HCT116 (cell line): ENCODE data around the gene MIER2. TPM values are rescaled to one million over a fixed set of nuclear protein-coding genes. Genes with fewer than 3 reads are reported as not detected.

Source experiments
- ATAC-seq: fragments of 200-7000 bp; cut with Tn5 transposase; 2 replicates; pipeline ENCODE4 v1.9.1; 2020; ENCODE audit warnings: mild to moderate bottlenecking, moderate library complexity
- BruUV-seq: library from RNA; stranded (reverse); fragments of 400-500 nt; replicated peaks from 2 replicates; lab custom pipeline; 2021; lab: Mats Ljungman, UMichigan
- CTCF ChIA-PET: fragments of 300-600 bp; sonication (Branson Sonifier 250); formaldehyde crosslinking; loops from one replicate; lab custom pipeline; 2021; ENCODE audit warnings: antibody characterized with exemption; lab: Charles Lee
- POLR2A ChIA-PET: fragments of 300-600, 350-600 bp; sonication (Branson Sonifier 250); formaldehyde crosslinking; loops from one replicate; lab custom pipeline; 2021; ENCODE audit warnings: antibody characterized with exemption; lab: Charles Lee
- RAD21 ChIA-PET, 2 experiments: fragments of 300-600 bp; sonication (Branson Sonifier 250); formaldehyde crosslinking; loops; one replicate each; lab custom pipeline; 2023; ENCODE audit warnings: low total read pairs in 2 of 2; ENCODE audit not compliant: uncharacterized antibody in 2 of 2, unreplicated experiment in 2 of 2, low non-redundant PET in 1 of 2; lab: Charles Lee
- DNase-seq: peaks from one replicate; pipeline ENCODE4 v3.0.0-alpha.2; 2010; ENCODE audit warnings: low read depth, low spot score
- H2AFZ ChIP-seq: fragments of 200-600 bp; shearing (Covaris generic), sonication (generic); 2 replicates; pipeline ENCODE4 v1.6.1; 2017; ENCODE audit warnings: low read depth, mixed run types, mixed read lengths, antibody characterized with exemption, low read length; ENCODE audit not compliant: poor library complexity, severe bottlenecking
- H3K27ac ChIP-seq: 2 replicates; pipeline ENCODE4 v1.5.1; 2012; ENCODE audit warnings: low read depth, low read length
- H3K27me3 ChIP-seq: fragments of 200-600 bp; sonication (generic); 2 replicates; pipeline ENCODE4 v1.6.1; 2016; ENCODE audit warnings: mixed run types, low read length, mixed read lengths; ENCODE audit not compliant: insufficient read depth
- H3K36me3 ChIP-seq, 2 experiments: fragments of 200-500 bp in 1 of 2; fragments of 200-600 bp in 1 of 2; sonication (Bioruptor generic) in 1 of 2; sonication (generic) in 1 of 2; 2 replicates each; pipeline versions ENCODE4 v1.5.1 to v1.6.1; 2014 to 2016; ENCODE audit warnings: low read length in 2 of 2, inconsistent platforms in 1 of 2, mixed read lengths in 1 of 2, mixed run types in 1 of 2; ENCODE audit not compliant: insufficient read depth in 2 of 2, control insufficient read depth in 1 of 2
- H3K4me1 ChIP-seq, 2 experiments: fragments of 200-600 bp in 1 of 2; sonication (generic) in 1 of 2; 2 replicates each; pipeline versions ENCODE4 v1.5.1 to v1.6.1; 2012 to 2017; ENCODE audit warnings: low read length in 2 of 2, inconsistent platforms in 1 of 2, mild to moderate bottlenecking in 1 of 2, mixed read lengths in 1 of 2, mixed run types in 1 of 2, moderate library complexity in 1 of 2; ENCODE audit not compliant: insufficient read depth in 2 of 2, control insufficient read depth in 1 of 2
- H3K4me2 ChIP-seq: fragments of 200-600 bp; sonication (generic); 2 replicates; pipeline ENCODE4 v1.6.1; 2017; ENCODE audit warnings: mixed run types, low read length, mixed read lengths
- H3K4me3 ChIP-seq, 2 experiments: fragments of 200-600 bp in 1 of 2; sonication (generic) in 1 of 2; replicated peaks in 1 of 2; 2 replicates each; pipeline ENCODE4 v1.5.1; 2011 to 2016; ENCODE audit warnings: low read length in 2 of 2, control low read depth in 1 of 2, low read depth in 1 of 2, mild to moderate bottlenecking in 1 of 2, mixed read lengths in 1 of 2, mixed run types in 1 of 2
- H3K79me2 ChIP-seq: fragments of 200-600 bp; sonication (generic); 2 replicates; pipeline ENCODE4 v1.6.1; 2017; ENCODE audit warnings: mild to moderate bottlenecking, mixed run types, low read length, moderate library complexity, mixed read lengths; ENCODE audit not compliant: insufficient read depth
- H3K9ac ChIP-seq: fragments of 200-600 bp; sonication (generic); 2 replicates; pipeline ENCODE4 v1.6.1; 2016; ENCODE audit warnings: low read length, mixed read lengths
- H3K9me2 ChIP-seq: fragments of 200-600 bp; sonication (generic), shearing (Covaris generic); 2 replicates; pipeline ENCODE4 v1.6.1; 2017; ENCODE audit warnings: mixed run types, mild to moderate bottlenecking, moderate library complexity; ENCODE audit not compliant: insufficient read depth
- H3K9me3 ChIP-seq, 2 experiments: fragments of 200-500 bp in 1 of 2; fragments of 200-600 bp in 1 of 2; sonication (Bioruptor generic) in 1 of 2; sonication (generic) in 1 of 2; 2 replicates each; pipeline ENCODE4 v1.6.1; 2014 to 2017; ENCODE audit warnings: low read length in 2 of 2, mixed read lengths in 2 of 2, inconsistent platforms in 1 of 2, low read depth in 1 of 2, mild to moderate bottlenecking in 1 of 2, mixed run types in 1 of 2, moderate library complexity in 1 of 2; ENCODE audit not compliant: control insufficient read depth in 1 of 2, insufficient read depth in 1 of 2
- H4K20me1 ChIP-seq: fragments of 200-600 bp; sonication (generic), shearing (Covaris generic); 2 replicates; pipeline ENCODE4 v1.6.1; 2017; ENCODE audit warnings: mixed run types, mild to moderate bottlenecking, moderate library complexity; ENCODE audit not compliant: insufficient read depth
- EZH2 ChIP-seq: fragments of 200-600 bp; sonication (generic); IDR thresholded peaks from 2 replicates; pipeline ENCODE4 v1.6.1; 2017; ENCODE audit warnings: antibody characterized with exemption, mixed run types
- EZH2phosphoT487 ChIP-seq: fragments of 200-600 bp; IDR thresholded peaks from 2 replicates; pipeline ENCODE4 v1.6.1; 2018; ENCODE audit warnings: antibody characterized with exemption, borderline replicate concordance
- JUND ChIP-seq: IDR thresholded peaks from 2 replicates; pipeline ENCODE4 v1.6.1; 2012
- POLR2AphosphoS5 ChIP-seq: IDR thresholded peaks from 2 replicates; pipeline ENCODE4 v1.6.1; 2011; ENCODE audit warnings: mild to moderate bottlenecking, low read depth, low read length, moderate library complexity
- ZFX ChIP-seq: fragments of 450-650 bp; IDR thresholded peaks from 2 replicates; pipeline ENCODE4 v1.6.1; 2017
- intact Hi-C: fragments of 100-400 bp; cut with micrococcal nuclease; formaldehyde crosslinking; loops from 2 replicates; pipeline ENCODE4 v1.10.0; 2022
- total RNA-seq: library from RNA; stranded (reverse); gene quantifications from one replicate; pipeline ENCODE4 v1.2.1, GENCODE V29; 2021; ENCODE audit not compliant: unreplicated experiment
- TF ChIP-seq, protein P1 (sequence below): IDR thresholded peaks from 2 replicates; pipeline ENCODE4 v1.6.1; 2012; ENCODE audit warnings: low read depth
- TF ChIP-seq, protein P2 (sequence below): IDR thresholded peaks from 2 replicates; pipeline ENCODE4 v1.6.1; 2011; ENCODE audit warnings: mild to moderate bottlenecking, low read length, moderate library complexity; ENCODE audit not compliant: insufficient replicate concordance; ENCODE audit errors: extremely low read depth
- TF ChIP-seq, protein P3 (sequence below): IDR thresholded peaks from 2 replicates; pipeline ENCODE4 v1.6.1; 2012

The MIER2 gene
- total RNA-seq, 1 experiment from 2014 or later: 41.5 TPM

DNA sequence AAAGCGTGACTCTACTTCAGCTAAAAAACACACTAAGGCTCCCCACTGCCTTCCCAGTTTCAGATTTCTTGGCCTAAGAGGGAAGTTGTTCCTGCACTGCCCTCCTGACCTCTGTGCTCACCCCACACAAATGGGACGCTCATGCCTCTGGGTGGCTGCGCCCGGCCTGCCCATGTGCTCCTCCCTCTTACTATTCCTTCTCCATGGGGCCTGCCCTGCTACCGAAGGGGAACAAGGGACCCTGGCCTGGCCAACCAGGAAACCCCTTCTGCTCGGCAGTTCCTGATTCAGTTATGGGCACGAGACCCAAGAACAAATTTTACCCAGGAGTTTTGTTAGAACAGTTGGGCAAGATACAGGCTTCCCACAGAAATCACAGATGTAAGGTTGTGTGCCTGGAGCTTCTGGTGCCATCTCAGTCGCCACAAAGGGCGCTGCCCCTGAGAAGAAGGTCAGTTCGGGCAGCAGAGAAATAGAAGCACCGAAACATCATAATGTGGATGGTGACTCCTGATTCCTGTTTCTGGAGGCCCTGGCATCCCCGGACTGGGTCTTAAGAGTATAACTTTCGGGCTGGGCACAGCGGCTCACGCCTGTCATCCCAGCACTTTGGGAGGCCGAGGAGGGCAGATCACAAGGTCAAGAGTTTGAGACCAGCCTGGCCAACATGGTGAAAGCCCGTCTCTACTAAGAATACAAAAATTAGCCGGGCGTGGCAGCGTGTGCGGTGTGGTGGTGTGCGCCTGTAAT lies 47.9 kb downstream of the MIER2 start:
- Histone ChIP-seq H3K9me2 (no peaks in the 10 kb centered on the region), H3K27ac (no peak overlapping the region), H3K9ac (no peak overlapping the region), H3K9me3 (no peaks in the 10 kb centered on the region), H3K4me2 (no peak overlapping the region), H3K79me2 (no peaks in the 10 kb centered on the region), H4K20me1 (no peaks in the 10 kb centered on the region), H3K4me1 (peaks cover 5 to 7% of the 10 kb centered on the region in 2 experiments; a peak in 3 of 4 replicates), H3K4me3 (no peak overlapping the region), H2AFZ (no peak overlapping the region), H3K27me3 (no peaks in the 10 kb centered on the region), H3K36me3 (no peaks in the 10 kb centered on the region)
- ChIA-PET RAD21 (no interaction called here), CTCF (no interaction called here), POLR2A (no interaction called here)
- intact Hi-C loops: no loop called here
- no TSS peak for BruUV-seq
- DNase-seq (no peak), ATAC-seq (no peak)
- no peak for TF ChIP-seq POLR2AphosphoS5

DNA sequence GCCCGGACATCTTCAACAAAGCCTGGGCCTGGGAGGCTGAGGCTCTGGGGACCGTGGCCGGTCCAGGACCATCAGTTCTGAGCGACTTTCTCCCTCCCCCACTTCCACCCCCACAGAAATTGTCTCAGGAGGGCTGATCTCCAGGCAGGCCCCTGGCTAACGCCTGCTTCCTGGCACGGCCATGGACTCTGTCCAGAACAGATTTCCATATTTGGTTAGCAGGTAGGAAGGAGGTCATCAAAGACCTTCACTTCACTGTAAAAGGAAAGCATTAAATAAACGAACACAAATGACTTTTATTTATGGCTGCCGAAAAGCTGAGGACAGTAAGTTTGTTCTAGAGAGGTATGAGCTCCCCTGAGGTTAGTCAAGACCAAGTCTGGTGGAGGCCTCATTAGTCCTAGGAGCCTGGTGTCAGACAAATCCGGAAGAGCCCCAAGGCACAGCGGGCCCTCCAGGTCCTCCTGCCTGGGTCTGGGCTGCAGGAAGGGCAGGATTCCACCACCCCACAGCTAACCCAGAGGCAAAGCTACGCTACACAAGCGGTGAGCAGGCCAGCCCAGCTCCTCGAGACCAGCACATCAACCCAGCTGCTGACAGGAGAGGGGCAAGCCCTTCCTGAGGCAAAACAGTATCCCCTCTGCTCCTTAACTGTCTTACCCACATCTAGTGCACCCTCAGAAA lies 48.8 kb downstream of the MIER2 start:
- Histone ChIP-seq H3K27me3 (no peaks in the 10 kb centered on the region), H2AFZ (no peak overlapping the region), H3K9me2 (no peaks in the 10 kb centered on the region), H3K4me3 (no peak overlapping the region), H4K20me1 (no peaks in the 10 kb centered on the region), H3K4me2 (no peak overlapping the region), H3K4me1 (peaks cover 5 to 8% of the 10 kb centered on the region in 2 experiments; a peak in 3 of 4 replicates), H3K79me2 (no peaks in the 10 kb centered on the region; the same call in 1 of the 2 replicates), H3K27ac (no peak overlapping the region), H3K36me3 (no peaks in the 10 kb centered on the region), H3K9ac (no peak overlapping the region), H3K9me3 (no peaks in the 10 kb centered on the region)
- ChIA-PET CTCF (no interaction called here), RAD21 (no interaction called here), POLR2A (no interaction called here)
- no peak for TF ChIP-seq EZH2phosphoT487
- TF ChIP-seq ZFX: no peak
- TF ChIP-seq, protein P1, sequence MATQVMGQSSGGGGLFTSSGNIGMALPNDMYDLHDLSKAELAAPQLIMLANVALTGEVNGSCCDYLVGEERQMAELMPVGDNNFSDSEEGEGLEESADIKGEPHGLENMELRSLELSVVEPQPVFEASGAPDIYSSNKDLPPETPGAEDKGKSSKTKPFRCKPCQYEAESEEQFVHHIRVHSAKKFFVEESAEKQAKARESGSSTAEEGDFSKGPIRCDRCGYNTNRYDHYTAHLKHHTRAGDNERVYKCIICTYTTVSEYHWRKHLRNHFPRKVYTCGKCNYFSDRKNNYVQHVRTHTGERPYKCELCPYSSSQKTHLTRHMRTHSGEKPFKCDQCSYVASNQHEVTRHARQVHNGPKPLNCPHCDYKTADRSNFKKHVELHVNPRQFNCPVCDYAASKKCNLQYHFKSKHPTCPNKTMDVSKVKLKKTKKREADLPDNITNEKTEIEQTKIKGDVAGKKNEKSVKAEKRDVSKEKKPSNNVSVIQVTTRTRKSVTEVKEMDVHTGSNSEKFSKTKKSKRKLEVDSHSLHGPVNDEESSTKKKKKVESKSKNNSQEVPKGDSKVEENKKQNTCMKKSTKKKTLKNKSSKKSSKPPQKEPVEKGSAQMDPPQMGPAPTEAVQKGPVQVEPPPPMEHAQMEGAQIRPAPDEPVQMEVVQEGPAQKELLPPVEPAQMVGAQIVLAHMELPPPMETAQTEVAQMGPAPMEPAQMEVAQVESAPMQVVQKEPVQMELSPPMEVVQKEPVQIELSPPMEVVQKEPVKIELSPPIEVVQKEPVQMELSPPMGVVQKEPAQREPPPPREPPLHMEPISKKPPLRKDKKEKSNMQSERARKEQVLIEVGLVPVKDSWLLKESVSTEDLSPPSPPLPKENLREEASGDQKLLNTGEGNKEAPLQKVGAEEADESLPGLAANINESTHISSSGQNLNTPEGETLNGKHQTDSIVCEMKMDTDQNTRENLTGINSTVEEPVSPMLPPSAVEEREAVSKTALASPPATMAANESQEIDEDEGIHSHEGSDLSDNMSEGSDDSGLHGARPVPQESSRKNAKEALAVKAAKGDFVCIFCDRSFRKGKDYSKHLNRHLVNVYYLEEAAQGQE: no peak
- TF ChIP-seq, protein P2, sequence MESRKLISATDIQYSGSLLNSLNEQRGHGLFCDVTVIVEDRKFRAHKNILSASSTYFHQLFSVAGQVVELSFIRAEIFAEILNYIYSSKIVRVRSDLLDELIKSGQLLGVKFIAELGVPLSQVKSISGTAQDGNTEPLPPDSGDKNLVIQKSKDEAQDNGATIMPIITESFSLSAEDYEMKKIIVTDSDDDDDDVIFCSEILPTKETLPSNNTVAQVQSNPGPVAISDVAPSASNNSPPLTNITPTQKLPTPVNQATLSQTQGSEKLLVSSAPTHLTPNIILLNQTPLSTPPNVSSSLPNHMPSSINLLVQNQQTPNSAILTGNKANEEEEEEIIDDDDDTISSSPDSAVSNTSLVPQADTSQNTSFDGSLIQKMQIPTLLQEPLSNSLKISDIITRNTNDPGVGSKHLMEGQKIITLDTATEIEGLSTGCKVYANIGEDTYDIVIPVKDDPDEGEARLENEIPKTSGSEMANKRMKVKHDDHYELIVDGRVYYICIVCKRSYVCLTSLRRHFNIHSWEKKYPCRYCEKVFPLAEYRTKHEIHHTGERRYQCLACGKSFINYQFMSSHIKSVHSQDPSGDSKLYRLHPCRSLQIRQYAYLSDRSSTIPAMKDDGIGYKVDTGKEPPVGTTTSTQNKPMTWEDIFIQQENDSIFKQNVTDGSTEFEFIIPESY: no peak
- no peak for TF ChIP-seq JUND
- TF ChIP-seq, protein P3, sequence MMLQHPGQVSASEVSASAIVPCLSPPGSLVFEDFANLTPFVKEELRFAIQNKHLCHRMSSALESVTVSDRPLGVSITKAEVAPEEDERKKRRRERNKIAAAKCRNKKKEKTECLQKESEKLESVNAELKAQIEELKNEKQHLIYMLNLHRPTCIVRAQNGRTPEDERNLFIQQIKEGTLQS: no peak
- no peak for TF ChIP-seq EZH2
- BruUV-seq: no TSS peak
- ATAC-seq (no peak), DNase-seq (no peak)
- intact Hi-C loops: no loop called here
